Stimulated activated naive B cell treated with anti-CD40 and anti-IgM and Interleukin-4, amounts not matched to agents 10 μg/mL and 1 μg/mL and 100 μg/mL, for 72 hours (primary cell): ENCODE measurements around the gene SDHAF2.
"Not testable (repeated sequence)": the region's sequence is repeated elsewhere in the genome, so short reads cannot be mapped to it uniquely, and the experiment has no call there.

Source experiments
- ATAC-seq, 2 donors: fragments of 150-1000 bp; cut with Tn5 transposase; replicated peaks; 2 replicates each; pipeline ENCODE4 v1.10.0; 2021; ENCODE audit warnings: moderate library complexity in 1 of 2
- DNase-seq: peaks from one replicate; pipeline ENCODE4 v3.0.0; 2021
- H3K27ac Mint-ChIP-seq: one replicate; pipeline ENCODE4 v1.8.0; 2022; ENCODE audit warnings: mild to moderate bottlenecking, mixed read lengths
- H3K27me3 Mint-ChIP-seq, 2 donors: one replicate each; pipeline ENCODE4 v1.8.0; 2022; ENCODE audit warnings: mixed read lengths in 2 of 2
- H3K36me3 Mint-ChIP-seq, 2 donors: one replicate each; pipeline ENCODE4 v1.8.0; 2022; ENCODE audit warnings: mixed read lengths in 2 of 2, mild to moderate bottlenecking in 1 of 2
- H3K4me1 Mint-ChIP-seq, 2 donors: one replicate each; pipeline ENCODE4 v1.8.0; 2022; ENCODE audit warnings: mixed read lengths in 2 of 2, mild to moderate bottlenecking in 1 of 2
- H3K4me3 Mint-ChIP-seq, 2 donors: one replicate each; pipeline ENCODE4 v1.8.0; 2022; ENCODE audit warnings: mild to moderate bottlenecking in 2 of 2, mixed read lengths in 2 of 2, moderate library complexity in 1 of 2
- H3K9me3 Mint-ChIP-seq, 2 donors: one replicate each; pipeline ENCODE4 v1.8.0; 2022; ENCODE audit warnings: mixed read lengths in 2 of 2, mild to moderate bottlenecking in 1 of 2

The SDHAF2 gene

DNA sequence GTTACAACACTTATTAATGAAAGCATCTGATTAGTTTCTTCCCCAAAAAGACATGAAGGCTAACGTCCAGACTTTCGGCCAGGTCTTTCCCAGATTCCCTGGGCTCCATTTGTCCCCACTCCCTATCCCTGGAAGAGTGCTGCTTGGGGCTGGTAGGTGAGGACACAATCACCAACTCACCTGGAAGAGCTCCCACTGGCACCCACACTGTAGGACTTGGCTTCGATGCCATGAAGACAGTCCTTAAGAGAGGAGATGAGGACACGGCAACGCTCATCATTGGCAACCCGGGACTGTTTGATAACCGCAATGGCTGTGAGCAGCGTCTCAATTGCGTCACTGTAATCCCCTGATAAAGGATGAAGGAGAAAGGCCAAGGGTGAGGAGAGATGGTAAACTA is 18.3 kb upstream of the SDHAF2 start:
- Mint-ChIP-seq H3K4me1 (peaks cover 0 to 2% of the 10 kb centered on the region in 2 donors), H3K27me3 (no peaks in the 10 kb centered on the region), H3K36me3 (peaks cover 34 to 50% of the 10 kb centered on the region in 2 donors)

DNA sequence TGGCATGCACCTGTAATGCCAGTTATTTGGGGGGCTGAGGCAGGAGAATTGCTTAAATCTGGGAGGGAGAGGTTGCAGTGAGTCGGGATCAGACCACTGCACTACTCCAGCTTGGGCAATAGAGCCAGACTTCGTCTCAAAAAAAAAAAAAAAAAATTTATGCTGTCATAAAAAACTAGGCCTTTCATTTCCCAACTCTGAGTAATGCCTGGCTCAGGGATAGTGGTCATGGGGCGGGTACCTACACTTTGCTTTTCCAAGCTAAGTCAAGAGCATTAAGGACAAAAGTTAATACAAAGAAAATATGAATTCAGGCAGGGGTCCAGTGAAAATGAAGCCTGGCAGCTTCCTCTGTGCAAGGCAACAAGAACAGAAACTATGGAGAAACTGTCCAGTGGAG is 16.4 kb upstream of the SDHAF2 start:
- ATAC-seq (no peak), DNase-seq (no peak)
- Mint-ChIP-seq H3K4me3 (no peak overlapping the region), H3K9me3 (no peaks in the 10 kb centered on the region), H3K27me3 (no peaks in the 10 kb centered on the region), H3K4me1 (peaks cover 7 to 11% of the 10 kb centered on the region in 2 donors), H3K36me3 (peaks cover 40 to 45% of the 10 kb centered on the region in 2 donors), H3K27ac (no peak overlapping the region)

More for the DNA sequence above, 18.3 kb upstream of the SDHAF2 start:
- Mint-ChIP-seq H3K4me3 (no peak overlapping the region), H3K9me3 (no peaks in the 10 kb centered on the region), H3K27ac (peak overlapping the region; percentile 63)
- DNase-seq, result no peak
- no peak for ATAC-seq

- Mint-ChIP-seq H3K36me3 (peaks cover 40 to 48% of the 10 kb centered on the region in 2 donors), H3K27ac (peak overlapping the region; percentile 25), H3K4me1 (peaks cover 7 to 20% of the 10 kb centered on the region in 2 donors), H3K27me3 (no peaks in the 10 kb centered on the region), H3K4me3 (no peak overlapping the region), H3K9me3 (no peaks in the 10 kb centered on the region)
- no peak for DNase-seq
- no peak for ATAC-seq
These were observed 15.4 kb upstream of the SDHAF2 start for GRCh38 chr11:61414547-61414946.

GRCh38 chr11:61415381-61415780 is 14.5 kb upstream of the SDHAF2 start:
- H3K9me3 Mint-ChIP-seq, result no peaks in the 10 kb centered on the region
- no peak overlapping the region for H3K4me3 Mint-ChIP-seq
- H3K27ac Mint-ChIP-seq, result no peak overlapping the region
- DNase-seq, result no peak
- H3K27me3 Mint-ChIP-seq, result no peaks in the 10 kb centered on the region
- peaks cover 45 to 54% of the 10 kb centered on the region in 2 donors for H3K36me3 Mint-ChIP-seq
- ATAC-seq, result no peak
- peaks cover 10 to 25% of the 10 kb centered on the region in 2 donors for H3K4me1 Mint-ChIP-seq

DNA sequence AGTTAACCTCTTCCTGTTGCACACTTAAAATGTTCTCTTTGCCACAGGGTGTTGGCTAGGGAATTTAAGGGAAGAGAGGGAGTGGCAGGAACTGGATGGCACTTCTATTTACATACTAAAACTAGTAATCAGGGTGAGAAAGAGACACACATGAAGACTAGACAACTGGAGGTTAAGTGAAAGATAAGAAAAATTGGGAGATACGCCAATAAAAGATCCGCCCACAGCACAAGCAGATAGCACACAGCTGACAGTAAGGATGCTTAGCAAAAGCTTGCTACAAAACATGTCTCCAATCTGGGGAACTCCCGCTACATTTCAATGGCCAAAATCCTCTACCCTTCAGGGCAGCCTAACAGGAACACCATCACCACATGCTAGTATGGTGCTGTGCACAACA is 13.0 kb upstream of the SDHAF2 start:
- DNase-seq (no peak), ATAC-seq (no peak)
- Mint-ChIP-seq H3K36me3 (peaks cover 40 to 53% of the 10 kb centered on the region in 2 donors), H3K27ac (no peak overlapping the region), H3K27me3 (no peaks in the 10 kb centered on the region), H3K4me3 (no peak overlapping the region), H3K4me1 (peaks cover 16 to 36% of the 10 kb centered on the region in 2 donors), H3K9me3 (no peaks in the 10 kb centered on the region)

DNA sequence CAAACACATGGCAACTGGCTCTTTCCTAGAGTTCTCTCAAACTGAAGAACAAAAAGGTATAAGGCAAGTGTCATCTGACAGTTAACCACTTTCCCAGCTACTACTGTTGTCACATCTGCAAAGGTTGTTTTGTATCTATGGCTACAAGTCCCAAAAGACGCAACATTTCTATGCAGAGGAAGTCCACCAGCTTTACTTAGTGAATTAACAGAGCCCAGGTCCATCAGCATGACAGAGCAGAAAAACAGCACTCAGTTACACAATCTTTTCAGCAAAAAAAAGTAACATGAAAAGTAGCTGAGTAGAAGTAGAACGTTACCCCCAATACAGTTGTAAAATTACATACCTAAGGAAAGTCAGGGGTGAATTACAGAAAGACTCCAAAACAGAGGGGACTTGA is 12.3 kb upstream of the SDHAF2 start:
- Mint-ChIP-seq H3K4me3 (no peak overlapping the region), H3K36me3 (peaks cover 40 to 53% of the 10 kb centered on the region in 2 donors), H3K4me1 (peaks cover 16 to 36% of the 10 kb centered on the region in 2 donors), H3K9me3 (no peaks in the 10 kb centered on the region), H3K27ac (peak overlapping the region; percentile 51), H3K27me3 (no peaks in the 10 kb centered on the region)
- no peak for ATAC-seq
- no peak for DNase-seq

DNA sequence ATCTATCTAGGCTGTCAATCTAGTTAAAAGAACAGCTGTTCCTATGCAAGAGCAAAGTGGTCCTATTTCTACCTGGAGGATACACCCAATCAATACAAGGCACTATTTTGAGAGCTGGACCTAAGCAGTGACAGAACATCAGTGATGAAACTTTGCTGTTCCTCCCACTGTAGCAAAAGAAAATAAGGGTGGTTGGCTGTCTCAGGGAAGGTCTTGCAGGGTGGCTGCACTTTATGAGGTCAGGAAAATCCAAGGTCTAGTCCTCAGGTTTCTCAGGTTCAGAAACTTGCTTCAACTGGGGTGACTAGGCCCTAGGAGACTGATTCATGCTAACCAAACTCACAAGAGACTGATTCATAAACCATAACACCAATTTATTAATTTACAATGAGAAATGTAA is 11.8 kb upstream of the SDHAF2 start:
- H3K4me1 Mint-ChIP-seq, result peaks cover 16 to 36% of the 10 kb centered on the region in 2 donors
- no peak for ATAC-seq
- H3K36me3 Mint-ChIP-seq, result peaks cover 40 to 53% of the 10 kb centered on the region in 2 donors
- peak overlapping the region; percentile 27 for H3K27ac Mint-ChIP-seq
- DNase-seq, result no peak
- H3K4me3 Mint-ChIP-seq, result no peak overlapping the region
- no peaks in the 10 kb centered on the region for H3K27me3 Mint-ChIP-seq
- H3K9me3 Mint-ChIP-seq, result no peaks in the 10 kb centered on the region

DNA sequence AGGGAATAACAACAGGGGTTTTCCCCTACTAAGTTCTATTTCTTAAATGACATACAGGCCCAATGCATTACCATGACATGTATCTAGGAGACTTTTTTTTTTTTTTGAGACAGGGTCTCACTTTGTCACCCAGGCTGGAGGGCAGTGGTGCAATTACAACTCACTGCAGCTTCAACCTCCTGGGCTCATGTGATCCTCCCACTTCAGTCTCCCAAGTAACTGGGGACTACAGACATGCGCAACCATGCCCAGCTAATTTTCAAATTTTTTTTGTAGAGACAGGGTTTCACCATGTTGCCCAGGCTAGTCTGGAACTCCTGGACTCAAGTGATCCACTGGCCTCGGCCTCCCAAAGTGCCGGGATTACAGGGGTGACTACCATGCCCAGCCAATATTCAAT is 7.7 kb upstream of the SDHAF2 start:
- peaks cover 20 to 62% of the 10 kb centered on the region in 2 donors for H3K4me1 Mint-ChIP-seq
- H3K27ac Mint-ChIP-seq, result no peak overlapping the region
- no peak overlapping the region for H3K4me3 Mint-ChIP-seq
- no peaks in the 10 kb centered on the region for H3K27me3 Mint-ChIP-seq
- ATAC-seq (no peak), DNase-seq (no peak)
- no peaks in the 10 kb centered on the region for H3K9me3 Mint-ChIP-seq
- H3K36me3 Mint-ChIP-seq, result peaks cover 36 to 43% of the 10 kb centered on the region in 2 donors

DNA sequence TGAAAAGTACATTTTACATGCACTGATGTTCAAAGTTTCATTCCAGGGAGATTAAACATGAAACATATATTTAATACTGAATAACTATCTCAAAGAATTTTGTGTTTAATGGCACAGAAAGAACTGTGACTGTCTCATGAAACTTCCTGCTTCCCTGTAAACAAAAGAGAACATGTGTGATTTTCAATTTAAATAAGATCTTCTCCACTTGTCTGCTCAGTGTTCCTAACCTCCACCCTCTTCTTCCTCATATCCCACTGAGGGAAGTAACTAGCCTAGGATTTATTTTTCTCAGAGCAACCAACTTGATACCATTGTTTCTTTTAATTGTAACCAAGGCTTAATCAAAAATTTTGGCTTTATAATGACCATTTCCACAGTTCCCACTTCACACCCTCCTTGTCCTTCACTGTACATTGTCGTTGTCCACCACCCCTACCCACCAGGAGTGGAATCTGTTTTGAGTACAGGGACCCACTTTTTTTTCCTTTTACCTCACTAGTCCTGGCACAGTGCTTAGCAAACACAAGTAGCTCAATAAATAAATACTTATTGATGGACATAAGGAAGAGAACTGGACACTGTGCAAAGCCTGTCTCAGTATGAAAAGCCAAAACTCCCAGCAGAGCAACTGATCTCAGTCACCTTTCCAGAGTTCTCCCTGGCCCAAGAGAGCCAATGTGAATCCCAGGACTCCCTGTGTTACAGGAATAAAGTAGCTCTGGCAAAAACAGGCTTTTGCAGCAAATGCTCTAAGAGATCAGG is 4.4 kb upstream of the SDHAF2 start:
- H3K27me3 Mint-ChIP-seq, result no peaks in the 10 kb centered on the region
- ATAC-seq (no peak), DNase-seq (no peak)
- H3K4me1 Mint-ChIP-seq, result peaks cover 12 to 48% of the 10 kb centered on the region in 2 donors
- H3K9me3 Mint-ChIP-seq, result no peaks in the 10 kb centered on the region
- no peak overlapping the region for H3K27ac Mint-ChIP-seq
- no peak overlapping the region for H3K4me3 Mint-ChIP-seq
- peaks cover 29 to 42% of the 10 kb centered on the region in 2 donors for H3K36me3 Mint-ChIP-seq

GRCh38 chr11:61429346-61429690 is 606 bp upstream of the SDHAF2 start:
- H3K4me3 Mint-ChIP-seq, result peak overlapping the region; percentile 97 to 99
- peaks cover 12 to 67% of the 10 kb centered on the region in 2 donors for H3K4me1 Mint-ChIP-seq
- H3K9me3 Mint-ChIP-seq, result no peaks in the 10 kb centered on the region
- H3K27ac Mint-ChIP-seq, result peak overlapping the region; percentile 99
- DNase-seq (peak; percentile 64), ATAC-seq (peak; percentile 67 to 71)
- no peaks in the 10 kb centered on the region for H3K27me3 Mint-ChIP-seq
- H3K36me3 Mint-ChIP-seq, result peaks cover 23 to 27% of the 10 kb centered on the region in 2 donors

GRCh38 chr11:61430839-61431238 is 915 bp downstream of the SDHAF2 start:
- Mint-ChIP-seq H3K4me3 (peak overlapping the region; percentile 97 to 99), H3K4me1 (peaks cover 15 to 66% of the 10 kb centered on the region in 2 donors), H3K36me3 (peaks cover 25 to 26% of the 10 kb centered on the region in 2 donors), H3K27ac (peak overlapping the region; percentile 99)
- H3K27me3 Mint-ChIP-seq, H3K9me3 Mint-ChIP-seq, ATAC-seq, DNase-seq: not testable (repeated sequence)

DNA sequence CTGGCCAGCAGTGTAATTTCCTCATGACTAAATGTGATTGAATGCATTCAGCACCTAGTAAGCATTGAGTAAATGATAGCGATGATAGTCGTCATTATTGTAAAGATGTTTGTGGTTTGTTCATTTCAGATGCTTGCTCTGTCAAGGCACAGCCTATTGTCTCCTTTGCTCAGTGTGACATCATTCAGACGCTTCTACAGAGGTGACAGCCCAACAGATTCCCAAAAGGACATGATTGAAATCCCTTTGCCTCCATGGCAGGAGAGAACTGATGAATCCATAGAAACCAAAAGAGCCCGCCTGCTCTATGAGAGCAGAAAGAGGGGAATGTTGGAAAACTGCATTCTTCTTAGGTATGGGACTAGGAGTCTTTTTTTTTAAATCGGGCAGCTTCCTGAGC is 7.6 kb downstream of the SDHAF2 start:
- DNase-seq, result no peak
- H3K4me1 Mint-ChIP-seq, result peaks cover 14 to 32% of the 10 kb centered on the region in 2 donors
- no peaks in the 10 kb centered on the region for H3K9me3 Mint-ChIP-seq
- H3K4me3 Mint-ChIP-seq, result no peak overlapping the region
- no peak for ATAC-seq
- peaks cover 41 to 42% of the 10 kb centered on the region in 2 donors for H3K36me3 Mint-ChIP-seq
- H3K27me3 Mint-ChIP-seq, result no peaks in the 10 kb centered on the region
- H3K27ac Mint-ChIP-seq, result no peak overlapping the region

GRCh38 chr11:61439615-61440014 is 9.7 kb downstream of the SDHAF2 start:
- H3K27me3 Mint-ChIP-seq, result no peaks in the 10 kb centered on the region
- peaks cover 0 to 2% of the 10 kb centered on the region in 2 donors for H3K9me3 Mint-ChIP-seq
- H3K27ac Mint-ChIP-seq, result no peak overlapping the region
- peaks cover 15 to 25% of the 10 kb centered on the region in 2 donors for H3K4me1 Mint-ChIP-seq
- H3K4me3 Mint-ChIP-seq, result no peak overlapping the region
- H3K36me3 Mint-ChIP-seq, result peaks cover 54 to 61% of the 10 kb centered on the region in 2 donors
- no peak for ATAC-seq
- DNase-seq, result no peak

GRCh38 chr11:61442616-61443015 is 12.7 kb downstream of the SDHAF2 start:
- Mint-ChIP-seq H3K27ac (no peak overlapping the region), H3K4me3 (no peak overlapping the region), H3K4me1 (peaks cover 15 to 20% of the 10 kb centered on the region in 2 donors)

GRCh38 chr11:61445516-61445915 is 15.6 kb downstream of the SDHAF2 start:
- Mint-ChIP-seq H3K27ac (peak overlapping the region; percentile 17), H3K4me3 (no peak overlapping the region), H3K27me3 (no peaks in the 10 kb centered on the region), H3K9me3 (peaks cover 0 to 2% of the 10 kb centered on the region in 2 donors), H3K36me3 (peaks cover 49 to 51% of the 10 kb centered on the region in 2 donors), H3K4me1 (peaks cover 18 to 20% of the 10 kb centered on the region in 2 donors)
- DNase-seq (no peak), ATAC-seq (no peak)

More at GRCh38 chr11:61442616-61443015, 12.7 kb downstream of the SDHAF2 start:
- ATAC-seq, result no peak
- H3K9me3 Mint-ChIP-seq, result peaks cover 0 to 2% of the 10 kb centered on the region in 2 donors
- DNase-seq, result no peak
- peaks cover 52% of the 10 kb centered on the region in 2 donors for H3K36me3 Mint-ChIP-seq
- no peaks in the 10 kb centered on the region for H3K27me3 Mint-ChIP-seq
